ENCODE data around the gene OR2V2.
"Not testable (repeated sequence)": the region's sequence is repeated elsewhere in the genome, so short reads cannot be mapped to it uniquely, and the experiment has no call there.

OR2V2 gene

DNA sequence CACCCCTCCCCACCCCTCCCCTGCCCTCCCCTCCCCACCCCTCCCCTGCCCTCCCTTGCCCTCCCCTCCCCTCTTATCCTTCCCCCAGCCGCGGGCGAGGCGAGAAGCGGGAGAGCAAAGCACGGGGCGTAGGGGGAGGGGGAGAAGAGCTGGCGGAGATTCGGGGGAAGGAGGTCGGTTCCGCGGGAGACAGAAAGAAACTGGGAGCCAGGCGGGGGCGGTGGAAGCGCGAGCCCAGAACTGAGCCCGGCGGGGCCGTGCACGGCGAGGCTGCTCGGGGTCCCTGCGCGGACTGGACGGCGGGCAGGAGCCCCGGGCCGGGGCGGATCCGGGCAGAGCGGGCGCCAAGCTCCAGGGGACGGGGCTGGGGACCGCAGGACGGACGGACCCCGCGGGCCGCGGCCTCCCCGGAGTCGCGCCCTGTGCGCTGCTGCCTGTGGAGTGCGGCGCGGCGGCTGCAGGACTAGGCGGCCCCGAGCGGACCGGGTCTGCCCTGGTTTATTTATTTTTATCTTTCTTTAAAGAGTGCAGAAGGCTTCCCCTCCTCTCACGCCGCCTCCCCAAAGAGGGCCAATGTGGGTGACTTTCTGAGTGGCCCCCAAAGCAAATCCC, 46.2 kb upstream of the OR2V2 start:
- peaks cover 12% of the 10 kb centered on the region for H3K27me3 ChIP-seq (ENCODE audit: insufficient read depth, low read length, poor library complexity)
- not testable (repeated sequence) for H3K4me1 ChIP-seq (ENCODE audit: control insufficient read depth, low read depth, low read length); H2BK15ac ChIP-seq (replicated peaks; ENCODE audit: low read depth); H3K9ac ChIP-seq (ENCODE audit: low read length); H3K4me2 ChIP-seq (ENCODE audit: low read length); H3K56ac ChIP-seq (ENCODE audit: low read length); H4K8ac ChIP-seq (ENCODE audit: low read depth, low read length); H3K18ac ChIP-seq (ENCODE audit: low read length); H2BK5ac ChIP-seq (ENCODE audit: low read length); H3K4ac ChIP-seq (ENCODE audit: low read depth, low read length); H4K5ac ChIP-seq (ENCODE audit: low read length); H3K23ac ChIP-seq (ENCODE audit: low read length); H2BK120ac ChIP-seq (ENCODE audit: low read depth, low read length); H3K79me1 ChIP-seq (ENCODE audit: low read length); DNase-seq; H3K27ac ChIP-seq (ENCODE audit: low read depth, low read length); H3K36me3 ChIP-seq (ENCODE audit: control insufficient read depth, insufficient read depth, low read length); H3K4me3 ChIP-seq (ENCODE audit: low read length); H3K79me2 ChIP-seq (ENCODE audit: control insufficient read depth, insufficient read depth, low read length); H2AK5ac ChIP-seq (ENCODE audit: low read length)
- no CpG with 5 or more reads among the region's 54 CpGs for WGBS (ENCODE audit: extremely low coverage, insufficient coverage, low lambda C conversion rate)

DNA sequence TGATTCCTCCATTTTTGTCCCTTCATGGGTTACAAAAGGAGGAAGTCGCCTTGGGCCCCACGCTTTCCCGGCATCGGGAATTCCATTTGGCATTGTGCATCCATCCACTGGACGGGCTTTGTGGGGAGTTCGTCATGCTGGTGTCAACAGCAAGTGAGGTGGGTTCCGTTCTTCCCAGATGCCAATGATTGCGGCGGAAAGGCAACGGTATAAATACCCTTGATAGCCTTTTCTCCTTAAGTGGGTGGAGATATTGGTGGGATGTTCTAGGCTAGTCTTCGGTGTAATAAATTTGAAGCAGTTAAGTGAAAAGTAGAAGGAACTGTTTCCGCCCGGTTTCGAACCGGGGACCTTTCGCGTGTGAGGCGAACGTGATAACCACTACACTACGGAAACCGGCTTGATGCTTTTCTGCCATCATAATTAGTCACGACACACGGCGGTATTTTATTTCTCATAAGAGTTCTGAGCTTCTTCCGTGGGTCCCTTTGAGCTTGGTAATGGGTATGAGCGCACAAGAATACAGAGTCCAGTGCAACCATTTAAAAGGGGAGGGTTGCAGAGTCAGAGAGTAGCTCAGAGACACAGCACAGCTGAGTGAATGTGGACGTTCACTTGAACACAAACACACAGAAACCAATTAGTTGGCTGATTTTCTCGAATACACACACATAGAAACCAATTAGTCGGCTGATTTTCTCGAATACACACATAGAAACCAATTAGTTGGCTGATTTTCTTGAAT, 45.3 kb upstream of the OR2V2 start:
- H3K4ac ChIP-seq (ENCODE audit: low read depth, low read length); H3K18ac ChIP-seq (ENCODE audit: low read length); H3K79me2 ChIP-seq (ENCODE audit: control insufficient read depth, insufficient read depth, low read length); H3K4me2 ChIP-seq (ENCODE audit: low read length); H3K79me1 ChIP-seq (ENCODE audit: low read length); H4K8ac ChIP-seq (ENCODE audit: low read depth, low read length); H3K4me3 ChIP-seq (ENCODE audit: low read length); H4K5ac ChIP-seq (ENCODE audit: low read length); H3K23ac ChIP-seq (ENCODE audit: low read length); H2BK120ac ChIP-seq (ENCODE audit: low read depth, low read length); H3K36me3 ChIP-seq (ENCODE audit: control insufficient read depth, insufficient read depth, low read length); DNase-seq; H2BK5ac ChIP-seq (ENCODE audit: low read length); H3K56ac ChIP-seq (ENCODE audit: low read length); H2BK15ac ChIP-seq (replicated peaks; ENCODE audit: low read depth); H3K27ac ChIP-seq (ENCODE audit: low read depth, low read length); H2AK5ac ChIP-seq (ENCODE audit: low read length); H3K4me1 ChIP-seq (ENCODE audit: control insufficient read depth, low read depth, low read length); H3K9ac ChIP-seq (ENCODE audit: low read length): not testable (repeated sequence)
- no CpG with 5 or more reads among the region's 30 CpGs for WGBS (ENCODE audit: extremely low coverage, insufficient coverage, low lambda C conversion rate)
- H3K27me3 ChIP-seq (ENCODE audit: insufficient read depth, low read length, poor library complexity): peaks cover 12% of the 10 kb centered on the region

DNA sequence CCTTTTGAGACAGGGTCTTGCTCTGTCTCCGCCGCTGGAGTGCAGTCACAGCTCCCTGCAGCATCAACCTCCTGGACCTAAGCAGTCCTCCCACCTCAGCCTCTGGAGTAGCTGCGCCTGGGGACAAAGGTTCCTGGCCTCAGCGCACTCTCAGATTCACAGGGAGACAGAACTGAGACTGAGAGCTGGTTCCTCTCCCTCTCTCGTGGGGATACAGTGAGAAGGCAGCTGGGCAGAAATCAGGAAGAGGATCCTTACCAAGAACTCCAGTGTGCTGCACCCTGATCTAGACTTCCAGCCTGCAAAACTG, 43.2 kb upstream of the OR2V2 start:
- WGBS (ENCODE audit: extremely low coverage, insufficient coverage, low lambda C conversion rate): no CpG with 5 or more reads among the region's 5 CpGs
- H3K27ac ChIP-seq (ENCODE audit: low read depth, low read length): not testable (repeated sequence)

DNA sequence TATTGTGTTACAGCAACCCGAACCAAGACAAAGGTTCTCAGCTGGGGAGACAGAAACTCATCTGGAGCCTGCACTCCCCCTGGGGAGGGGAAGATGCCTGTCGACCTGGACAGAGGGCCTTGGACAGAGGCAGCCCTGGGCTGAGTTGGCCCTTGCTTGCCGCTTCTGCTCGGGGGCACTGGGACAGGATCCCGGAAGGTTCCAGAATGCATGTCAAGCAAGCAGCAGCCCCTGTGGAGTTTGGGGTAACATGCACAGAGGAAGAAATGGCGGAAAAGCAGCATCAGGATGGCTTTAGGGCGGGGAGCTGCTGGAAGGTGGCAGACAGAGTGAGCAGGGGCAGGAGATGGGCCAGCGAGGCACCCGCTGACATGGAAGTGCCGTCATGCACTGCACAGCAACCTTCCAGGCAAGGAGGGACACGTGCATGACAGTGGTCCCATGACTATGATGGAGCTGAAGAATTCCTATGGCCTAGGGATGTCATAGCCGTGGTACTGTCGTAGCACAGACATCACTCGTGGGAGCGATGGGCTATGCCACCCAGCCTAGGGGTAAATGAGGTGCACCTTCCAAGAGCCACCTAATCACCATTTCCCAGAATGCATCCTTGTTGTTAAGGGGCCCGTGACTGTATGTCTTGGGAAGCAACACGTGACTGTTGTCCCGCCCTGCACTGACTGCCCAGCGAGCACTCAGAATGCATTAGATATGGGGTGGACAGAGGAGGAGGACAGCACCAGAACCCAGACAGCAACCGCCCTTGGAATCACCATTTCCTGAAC, 42.6 kb upstream of the OR2V2 start:
- not testable (repeated sequence) for H3K79me2 ChIP-seq (ENCODE audit: control insufficient read depth, insufficient read depth, low read length); H2BK5ac ChIP-seq (ENCODE audit: low read length); H2BK120ac ChIP-seq (ENCODE audit: low read depth, low read length); H3K79me1 ChIP-seq (ENCODE audit: low read length); H3K9ac ChIP-seq (ENCODE audit: low read length); H3K4me1 ChIP-seq (ENCODE audit: control insufficient read depth, low read depth, low read length); H3K56ac ChIP-seq (ENCODE audit: low read length); H3K36me3 ChIP-seq (ENCODE audit: control insufficient read depth, insufficient read depth, low read length); H4K8ac ChIP-seq (ENCODE audit: low read depth, low read length); H3K4me2 ChIP-seq (ENCODE audit: low read length); H2BK15ac ChIP-seq (replicated peaks; ENCODE audit: low read depth); H3K27ac ChIP-seq (ENCODE audit: low read depth, low read length); H3K4ac ChIP-seq (ENCODE audit: low read depth, low read length); H3K27me3 ChIP-seq (ENCODE audit: insufficient read depth, low read length, poor library complexity); H3K23ac ChIP-seq (ENCODE audit: low read length); H3K4me3 ChIP-seq (ENCODE audit: low read length); DNase-seq; H2AK5ac ChIP-seq (ENCODE audit: low read length); H3K18ac ChIP-seq (ENCODE audit: low read length); H4K5ac ChIP-seq (ENCODE audit: low read length)
- WGBS (ENCODE audit: extremely low coverage, insufficient coverage, low lambda C conversion rate): no CpG with 5 or more reads among the region's 20 CpGs

More for the DNA sequence above, 43.2 kb upstream of the OR2V2 start:
- H2BK120ac ChIP-seq (ENCODE audit: low read depth, low read length); H3K4me1 ChIP-seq (ENCODE audit: control insufficient read depth, low read depth, low read length); H4K5ac ChIP-seq (ENCODE audit: low read length); H3K4ac ChIP-seq (ENCODE audit: low read depth, low read length); H3K4me3 ChIP-seq (ENCODE audit: low read length); H3K79me2 ChIP-seq (ENCODE audit: control insufficient read depth, insufficient read depth, low read length); H3K9ac ChIP-seq (ENCODE audit: low read length); H2BK15ac ChIP-seq (replicated peaks; ENCODE audit: low read depth); H3K23ac ChIP-seq (ENCODE audit: low read length); H2AK5ac ChIP-seq (ENCODE audit: low read length); H3K36me3 ChIP-seq (ENCODE audit: control insufficient read depth, insufficient read depth, low read length); H3K56ac ChIP-seq (ENCODE audit: low read length); H3K27me3 ChIP-seq (ENCODE audit: insufficient read depth, low read length, poor library complexity); H3K18ac ChIP-seq (ENCODE audit: low read length); H2BK5ac ChIP-seq (ENCODE audit: low read length); H4K8ac ChIP-seq (ENCODE audit: low read depth, low read length); H3K79me1 ChIP-seq (ENCODE audit: low read length): not testable (repeated sequence)
- peak overlapping the region; percentile 25 for H3K4me2 ChIP-seq (ENCODE audit: low read length)
- peak; percentile 56 for DNase-seq

DNA sequence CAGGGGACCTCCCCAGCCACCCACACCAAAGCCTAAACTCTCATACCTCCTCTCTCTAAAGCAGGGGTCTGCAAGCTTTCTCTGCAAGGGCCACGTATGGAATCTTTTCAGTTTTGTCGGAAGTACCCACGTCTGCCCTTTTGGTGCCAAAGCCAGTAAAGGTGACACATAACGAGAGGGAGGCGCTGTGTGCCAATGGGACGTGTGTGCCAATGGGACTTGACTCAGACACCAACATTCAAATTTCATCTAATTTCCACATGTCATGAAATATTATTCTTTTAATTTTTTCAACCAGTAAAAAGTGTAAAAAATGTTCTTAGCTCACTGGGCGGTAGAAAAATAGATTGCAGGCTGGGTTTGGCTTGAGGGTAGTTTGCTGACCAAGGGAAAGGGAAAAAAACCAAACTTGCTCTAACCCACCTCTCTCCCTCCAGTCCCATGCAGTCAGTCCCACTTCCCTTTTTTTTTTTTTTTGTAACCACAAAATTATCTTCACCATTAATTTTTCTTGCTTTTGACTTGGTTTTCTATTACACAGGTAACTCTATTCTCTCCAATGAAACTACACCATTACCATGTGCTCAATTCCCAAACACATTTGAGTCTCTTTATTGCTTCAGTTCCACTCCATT, 41.9 kb upstream of the OR2V2 start:
- WGBS (ENCODE audit: extremely low coverage, insufficient coverage, low lambda C conversion rate): no CpG with 5 or more reads among the region's 7 CpGs
- Histone ChIP-seq H3K4ac (ENCODE audit: low read depth, low read length) (no peak overlapping the region), H3K27ac (ENCODE audit: low read depth, low read length) (no peak overlapping the region), H3K4me3 (ENCODE audit: low read length) (no peak overlapping the region), H3K79me2 (ENCODE audit: control insufficient read depth, insufficient read depth, low read length) (no peaks in the 10 kb centered on the region), H3K9ac (ENCODE audit: low read length) (no peak overlapping the region), H2BK5ac (ENCODE audit: low read length) (no peak overlapping the region), H3K4me1 (ENCODE audit: control insufficient read depth, low read depth, low read length) (no peaks in the 10 kb centered on the region), H3K23ac (ENCODE audit: low read length) (no peak overlapping the region), H3K36me3 (ENCODE audit: control insufficient read depth, insufficient read depth, low read length) (no peaks in the 10 kb centered on the region), H3K56ac (ENCODE audit: low read length) (no peak overlapping the region), H3K18ac (ENCODE audit: low read length) (no peak overlapping the region), H2BK120ac (ENCODE audit: low read depth, low read length) (no peak overlapping the region), H2AK5ac (ENCODE audit: low read length) (no peak overlapping the region), H4K5ac (ENCODE audit: low read length) (no peak overlapping the region), H4K8ac (ENCODE audit: low read depth, low read length) (no peak overlapping the region), H3K79me1 (ENCODE audit: low read length) (no peaks in the 10 kb centered on the region), H3K27me3 (ENCODE audit: insufficient read depth, low read length, poor library complexity) (no peaks in the 10 kb centered on the region), H3K4me2 (ENCODE audit: low read length) (no peak overlapping the region), H2BK15ac (replicated peaks; ENCODE audit: low read depth) (no peak overlapping the region)
- DNase-seq: no peak
